HG03159 (cell line): ENCODE measurements around the gene ZFAND3.

Experiments used
- ATAC-seq: cut with Tn5 transposase; IDR thresholded peaks from one replicate; pipeline ENCODE4 v1.9.1; 2021; ENCODE audit warnings: mild to moderate bottlenecking, moderate library complexity; ENCODE audit not compliant: unreplicated experiment

Gene ZFAND3

GRCh38 chr6:38174806-38175495, 355.4 kb downstream of the ZFAND3 start:
- ATAC-seq, result no peak

GRCh38 chr6:38175786-38176185, 356.3 kb downstream of the ZFAND3 start:
- no peak for ATAC-seq

- ATAC-seq, result no peak
Observed at GRCh38 chr6:38176797-38177751, 357.5 kb downstream of the ZFAND3 start.

- no peak for ATAC-seq
Observed at GRCh38 chr6:38177882-38178583, 358.5 kb downstream of the ZFAND3 start.

- ATAC-seq, result no peak
Observed at GRCh38 chr6:38178584-38178886, 359.0 kb downstream of the ZFAND3 start.

- ATAC-seq, result no peak
Observed at GRCh38 chr6:38179300-38179699, 359.8 kb downstream of the ZFAND3 start.

GRCh38 chr6:38179794-38180430, 360.4 kb downstream of the ZFAND3 start:
- no peak for ATAC-seq

GRCh38 chr6:38180586-38180985, 361.1 kb downstream of the ZFAND3 start:
- ATAC-seq, result no peak

GRCh38 chr6:38182426-38182825, 362.9 kb downstream of the ZFAND3 start:
- no peak for ATAC-seq

GRCh38 chr6:38183856-38184584, 364.5 kb downstream of the ZFAND3 start:
- no peak for ATAC-seq

- ATAC-seq, result no peak
Observed at GRCh38 chr6:38184585-38185080, 365.1 kb downstream of the ZFAND3 start.

- ATAC-seq, result no peak
Observed at GRCh38 chr6:38185244-38185643, 365.7 kb downstream of the ZFAND3 start.

GRCh38 chr6:38185752-38186151, 366.2 kb downstream of the ZFAND3 start:
- ATAC-seq, result no peak

- no peak for ATAC-seq
Observed at GRCh38 chr6:38187325-38187724, 367.8 kb downstream of the ZFAND3 start.

- no peak for ATAC-seq
Observed at GRCh38 chr6:38187811-38188590, 368.5 kb downstream of the ZFAND3 start.

- no peak for ATAC-seq
Observed at GRCh38 chr6:38188677-38189335, 369.3 kb downstream of the ZFAND3 start.

- ATAC-seq, result no peak
Observed at GRCh38 chr6:38191418-38191817, 371.9 kb downstream of the ZFAND3 start.

- ATAC-seq, result no peak
Observed at GRCh38 chr6:38192011-38192410, 372.5 kb downstream of the ZFAND3 start.

GRCh38 chr6:38192487-38192886, 373.0 kb downstream of the ZFAND3 start:
- ATAC-seq, result no peak
